ENCODE results near the gene TBPL1. TPM values are rescaled to one million over a fixed set of nuclear protein-coding genes. Genes with fewer than 3 reads are reported as not detected.

Gene TBPL1
- total and polyA plus RNA-seq, 10 of the 15 experiments (the other 5 are each of a cell fraction or from before 2014, with no cell fraction given) = 34.6 to 71.2 (median 43.0) TPM

- FAIRE-seq (peak; percentile 7), DNase-seq (ENCODE audit: low read depth, low spot score) (no peak), ATAC-seq (no peak)
- Histone ChIP-seq H3K27ac (ENCODE audit: control insufficient read depth, insufficient read depth) (no peak overlapping the region), H3K9ac (ENCODE audit: control insufficient read depth, insufficient read depth, low read length) (no peak overlapping the region), H3K36me3 (ENCODE audit: control insufficient read depth in 2 of 2, insufficient read depth in 2 of 2, low read length in 1 of 2) (no peaks in the 10 kb centered on the region), H3K79me2 (ENCODE audit: control insufficient read depth, insufficient read depth, low read length) (peaks cover 38% of the 10 kb centered on the region), H3K4me3 (no peak overlapping the region), H3K4me1 (ENCODE audit: control insufficient read depth, insufficient read depth, low read length) (no peaks in the 10 kb centered on the region), H3K4me2 (ENCODE audit: control insufficient read depth, insufficient read depth) (no peak overlapping the region), H3K27me3 (replicated peaks in 1 of 2; ENCODE audit: control insufficient read depth in 2 of 2, insufficient read depth in 2 of 2, low read length in 1 of 2) (no peaks in the 10 kb centered on the region), H3K9me3 (replicated peaks; ENCODE audit: control insufficient read depth, insufficient read depth, low read length) (no peaks in the 10 kb centered on the region), H2AFZ (ENCODE audit: control insufficient read depth, low read depth, low read length) (no peak overlapping the region), H4K20me1 (ENCODE audit: control insufficient read depth, insufficient read depth) (no peaks in the 10 kb centered on the region)
- intact Hi-C loops (cut with micrococcal nuclease; ENCODE audit: unreplicated experiment) = loop anchor here (2.0 kb wide), 3 partner anchors 20 to 124 kb away; partner anchors contain the start of gene TBPL1
- RAD21 ChIA-PET (ENCODE audit: unreplicated experiment) = interaction anchor here (1.1 to 2.1 kb wide), 9 partner anchors 9 to 124 kb away, joined by 3 to 17 read pairs (median 4); no protein-coding TSS in a partner anchor
- in situ Hi-C loops (cut with MboI) = loop anchor here (5.0 to 25.0 kb wide), 2 partner anchors 95 to 1465 kb away; no protein-coding TSS in a partner anchor
- BruUV-seq (replicated peaks) = no TSS peak
- POLR2A ChIA-PET = interaction anchor here (1.0 kb wide), 1 partner anchor 20 kb away, joined by 5 read pairs; the partner anchor contains the start of gene TBPL1
- SMC1A ChIA-PET (ENCODE audit: uncharacterized antibody, unreplicated experiment) = interaction anchor here (0.8 to 2.8 kb wide), 14 partner anchors 10 to 1513 kb away, joined by 3 to 28 read pairs (median 5); partner anchors contain the start of gene TBPL1
- CTCF ChIA-PET = interaction anchor here (0.6 to 3.2 kb wide), 33 partner anchors 7 to 1122 kb away, joined by 3 to 65 read pairs (median 5); partner anchors contain the start of gene TBPL1
- WGBS (ENCODE audit: insufficient coverage, insufficient replicate concordance, low lambda C conversion rate, missing lambda C conversion rate) = 98% methylated on average over 2 of the region's 2 CpGs
- TF ChIP-seq PRDM15 (CRISPR knock-in tag; IDR thresholded peaks at IDR 0.05) (no peak), E2F8 (IDR thresholded peaks at IDR 0.05; ENCODE audit: low read depth, partially characterized antibody) (no peak), PML (IDR thresholded peaks at IDR 0.05; ENCODE audit: low read length) (no peak)
These were observed 19.4 kb downstream of the TBPL1 start for GRCh38 chr6:133972388-133972787.
